ENCODE results near the gene DDR2. TPM values are rescaled to one million over a fixed set of nuclear protein-coding genes. Genes with fewer than 3 reads are reported as not detected.

Gene DDR2
- total and polyA plus RNA-seq, 2 of the 4 experiments (the other 2 are of a cell fraction), result 66.1 to 245 TPM

- no peak overlapping the region for H3K4me3 ChIP-seq (ENCODE audit: insufficient read depth, low read depth, low read length)
- H4K20me1 ChIP-seq (ENCODE audit: insufficient read depth, low read length), result peaks cover 10% of the 10 kb centered on the region
- H4K8ac ChIP-seq (ENCODE audit: low read depth in 2 of 2, low read length in 2 of 2), result peak overlapping the region; percentile 20 to 73; a peak in 3 of 4 replicates
- H3K27me3 ChIP-seq (ENCODE audit: control insufficient read depth, insufficient read depth, low read length), result no peaks in the 10 kb centered on the region
- peak overlapping the region; percentile 90 for H2BK5ac ChIP-seq (ENCODE audit: low read depth, low read length, poor library complexity, severe bottlenecking)
- peak overlapping the region; percentile 77 for H3K14ac ChIP-seq (replicated peaks; ENCODE audit: low read depth, low read length)
- ChIA-PET POLR2A (ENCODE audit: unreplicated experiment) (no interaction called here), CTCF (interaction anchor here (0.6 to 1.5 kb wide), 2 partner anchors 53 to 219 kb away, joined by 3 to 4 read pairs; no protein-coding TSS in a partner anchor)
- DNase-seq, result peak; percentile 81
- intact Hi-C loops (cut with micrococcal nuclease), result loop anchor here (5.0 to 10.0 kb wide), 2 partner anchors 48 to 145 kb away; no protein-coding TSS in a partner anchor
- H3K4me2 ChIP-seq (ENCODE audit: low read depth, low read length), result peak overlapping the region; percentile 73; the same call in 1 of the 2 replicates
- no TSS peak for BruUV-seq (replicated peaks)
- peak overlapping the region; percentile 80 for H2AK5ac ChIP-seq (ENCODE audit: low read depth, low read length)
- peak overlapping the region; percentile 79 for H2BK120ac ChIP-seq (ENCODE audit: low read depth, low read length)
- no peak overlapping the region for H2AK9ac ChIP-seq (replicated peaks; ENCODE audit: low read depth, low read length, poor library complexity)
- no peaks in the 10 kb centered on the region for H3K36me3 ChIP-seq (ENCODE audit: control insufficient read depth, insufficient read depth, low read length)
- peak overlapping the region; percentile 97 for H3K4ac ChIP-seq (ENCODE audit: low read depth, low read length)
- no peak overlapping the region for H3K9ac ChIP-seq (ENCODE audit: low read depth, low read length)
- TF ChIP-seq RCOR1 (IDR thresholded peaks at IDR 0.05; ENCODE audit: insufficient replicate concordance, low read length) (no peak), MAFK (IDR thresholded peaks at IDR 0.05; ENCODE audit: low read depth, low read length) (no peak), RFX5 (IDR thresholded peaks at IDR 0.05; ENCODE audit: low read depth, low read length) (no peak), NFE2L2 (IDR thresholded peaks at IDR 0.05; ENCODE audit: low read depth, low read length) (no peak), MAZ (IDR thresholded peaks at IDR 0.05; ENCODE audit: borderline replicate concordance, low read depth, low read length) (no peak), RAD21 (IDR thresholded peaks at IDR 0.05; ENCODE audit: low read length) (no peak), FOS (IDR thresholded peaks at IDR 0.05; ENCODE audit: low read depth, low read length) (peak; percentile 62; the same call in 1 of the 2 replicates)
- H3K9me1 ChIP-seq (ENCODE audit: insufficient read depth, low read length), result peaks cover 14% of the 10 kb centered on the region
- WGBS, 2 experiments (ENCODE audit: extremely low coverage in 2 of 2, insufficient read length in 1 of 2), result 25% methylated on average over 1 of the region's 2 CpGs; no CpG with 5 or more reads in 1 of the 2 experiments
- peak overlapping the region; percentile 51 for H4K91ac ChIP-seq (ENCODE audit: insufficient read depth, low read depth, low read length)
- no peaks in the 10 kb centered on the region for H3K9me3 ChIP-seq (ENCODE audit: control insufficient read depth, insufficient read depth, low read length)
- no peak for ATAC-seq (ENCODE audit: low read depth)
- H3K18ac ChIP-seq (ENCODE audit: low read depth, low read length), result peak overlapping the region; percentile 93
- H3K79me1 ChIP-seq (ENCODE audit: low read depth in 1 of 2, low read length in 2 of 2), result peaks cover 0 to 33% of the 10 kb centered on the region in 2 experiments; a peak in 2 of 4 replicates
- H4K5ac ChIP-seq (ENCODE audit: low read depth, low read length), result peak overlapping the region; percentile 89
- peak overlapping the region; percentile 82 for H3K23ac ChIP-seq (ENCODE audit: low read depth, low read length)
- peak overlapping the region; percentile 90; the same call in 2 of the 3 replicates for H2BK15ac ChIP-seq (ENCODE audit: low read depth, low read length)
- dilution Hi-C loops (cut with HindIII; ENCODE audit: low sequenced_read_pairs, unreplicated experiment), result no loop called here
- peak overlapping the region; percentile 45; the same call in 1 of the 2 replicates for H3K56ac ChIP-seq (ENCODE audit: extremely low read depth, insufficient read depth, low read length)
- in situ Hi-C loops (cut with MboI; ENCODE audit: low sequenced_read_pairs), result no loop called here
- H3K27ac ChIP-seq (ENCODE audit: insufficient read depth, low read length), result peak overlapping the region; percentile 93; the same call in 1 of the 2 replicates
- no peak overlapping the region for H2AFZ ChIP-seq (replicated peaks; ENCODE audit: low read length, poor library complexity)
- peak overlapping the region; percentile 79; the same call in 1 of the 2 replicates for H2BK20ac ChIP-seq (ENCODE audit: low read depth, low read length)
- H3K4me1 ChIP-seq (ENCODE audit: control insufficient read depth, insufficient read depth, low read length), result peaks cover 15% of the 10 kb centered on the region
These were observed 2.6 kb upstream of the DDR2 start for GRCh38 chr1:162629651-162630050.

Data from IMR-90 (cell line).